HFFc6 (cell line): ENCODE results near the gene YKT6. TPM values are rescaled to one million over a fixed set of nuclear protein-coding genes. Genes with fewer than 3 reads are reported as not detected.

Experiments
- DNase-seq: peaks from one replicate; pipeline ENCODE4 v3.0.0-alpha.2; 2018
- H3K27ac Mint-ChIP-seq: 2 replicates; pipeline ENCODE4 v1.8.0; 2020; ENCODE audit warnings: mild to moderate bottlenecking, mixed read lengths
- H3K27me3 Mint-ChIP-seq: 2 replicates; pipeline ENCODE4 v1.8.0; 2021; ENCODE audit warnings: mild to moderate bottlenecking, moderate library complexity, mixed read lengths; ENCODE audit not compliant: insufficient read depth
- H3K36me3 Mint-ChIP-seq: 2 replicates; pipeline ENCODE4 v1.8.0; 2021; ENCODE audit warnings: low read depth, mixed read lengths
- H3K4me1 Mint-ChIP-seq: 2 replicates; pipeline ENCODE4 v1.8.0; 2020; ENCODE audit warnings: low read depth, mixed read lengths
- H3K4me3 Mint-ChIP-seq: 2 replicates; pipeline ENCODE4 v1.8.0; 2020; ENCODE audit warnings: mild to moderate bottlenecking, moderate library complexity, mixed read lengths
- H3K9me3 Mint-ChIP-seq: 2 replicates; pipeline ENCODE4 v1.8.0; 2020; ENCODE audit warnings: mild to moderate bottlenecking, mixed read lengths
- CTCF ChIP-seq: fragments of 200-600 bp; sonication (generic); IDR thresholded peaks from 2 replicates; pipeline ENCODE4 v1.5.0; 2021; ENCODE audit warnings: antibody characterized with exemption, mild to moderate bottlenecking
- total RNA-seq, 6 experiments: library from RNA; stranded (reverse); fragmentation: NEBNext Ultra II Directional; extraction: Animal tissue kit (Norgen Biotek cat#: 25700); gene quantifications; 2 replicates in 1 of 6; 3 replicates in 5 of 6; pipeline ENCODE4 v1.2.3, GENCODE V29; 2021

The YKT6 gene
- total RNA-seq, 6 experiments from 2014 or later = 155 to 174 (median 167) TPM

DNA sequence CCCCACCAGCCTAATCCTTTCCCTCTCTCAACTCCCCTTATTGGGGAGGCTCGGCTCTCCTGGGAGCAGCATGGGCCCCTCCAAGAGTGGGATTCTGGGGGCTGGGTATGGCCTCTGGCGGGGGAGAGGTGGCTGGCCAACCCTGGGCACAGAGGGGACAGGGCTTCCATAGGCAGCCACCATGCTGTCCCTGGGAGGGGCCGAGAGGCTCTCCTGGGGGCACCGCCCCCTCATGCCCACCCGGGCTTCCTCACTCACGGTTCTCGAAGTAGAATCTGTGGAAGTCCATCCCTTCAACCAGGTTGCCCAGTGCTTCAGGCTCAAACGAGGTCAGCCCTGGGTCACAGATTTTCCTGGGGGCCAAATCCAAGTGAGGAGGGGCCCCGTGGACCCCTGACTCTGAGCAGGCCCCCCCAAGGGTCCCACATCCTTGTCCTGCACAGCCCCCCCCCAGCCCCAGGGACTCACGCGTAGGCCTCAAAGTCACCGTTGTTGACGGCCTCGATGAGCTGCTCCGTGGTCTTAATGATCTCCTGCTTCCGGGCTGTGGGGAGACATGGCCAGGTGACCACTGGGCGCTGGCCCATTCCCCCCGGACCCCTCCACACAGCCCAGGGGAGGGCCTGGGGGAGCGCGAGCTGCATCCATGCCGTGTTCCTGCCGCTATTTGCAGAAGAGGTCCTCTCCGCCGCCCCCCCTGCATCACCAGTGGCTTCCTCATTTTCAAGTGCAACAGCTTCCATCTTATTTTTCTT lies 19.8 kb downstream of the YKT6 start:
- no peaks in the 10 kb centered on the region for H3K9me3 Mint-ChIP-seq
- peaks cover 11% of the 10 kb centered on the region; the same call in 1 of the 2 replicates for H3K27me3 Mint-ChIP-seq
- DNase-seq = no peak
- no peak overlapping the region for H3K4me3 Mint-ChIP-seq
- TF ChIP-seq CTCF = no peak
- H3K4me1 Mint-ChIP-seq = no peaks in the 10 kb centered on the region
- no peak overlapping the region for H3K27ac Mint-ChIP-seq
- no peaks in the 10 kb centered on the region for H3K36me3 Mint-ChIP-seq

- Mint-ChIP-seq H3K9me3 (no peaks in the 10 kb centered on the region), H3K27ac (no peak overlapping the region), H3K4me1 (no peaks in the 10 kb centered on the region), H3K27me3 (peaks cover 18% of the 10 kb centered on the region), H3K4me3 (no peak overlapping the region), H3K36me3 (no peaks in the 10 kb centered on the region)
- TF ChIP-seq CTCF = peak; percentile 35; the same call in 1 of the 2 replicates
- DNase-seq = no peak
These were observed 20.5 kb downstream of the YKT6 start for GRCh38 chr7:44221231-44221791.

DNA sequence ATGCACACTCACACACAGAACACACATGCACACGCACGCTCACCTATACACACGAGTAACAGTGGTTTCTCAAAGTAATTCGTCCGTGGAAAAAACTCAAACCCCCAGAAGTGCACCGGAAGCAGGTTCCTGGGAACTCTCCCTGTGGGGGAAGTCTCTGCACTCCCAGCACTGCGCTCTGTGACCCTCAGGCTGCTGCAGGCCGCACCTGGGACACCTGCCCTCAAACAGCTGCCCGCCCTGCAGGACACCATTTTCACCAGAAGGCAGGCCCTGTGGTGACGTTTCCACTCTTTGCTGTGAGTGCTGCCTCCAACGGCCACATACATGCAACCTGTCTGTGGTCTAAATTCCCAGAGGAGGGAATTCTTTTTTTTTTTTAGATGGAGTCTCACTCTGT lies 21.3 kb downstream of the YKT6 start:
- Mint-ChIP-seq H3K4me3 (no peak overlapping the region), H3K9me3 (no peaks in the 10 kb centered on the region), H3K27ac (no peak overlapping the region), H3K36me3 (no peaks in the 10 kb centered on the region), H3K27me3 (peaks cover 18% of the 10 kb centered on the region), H3K4me1 (no peaks in the 10 kb centered on the region)
- TF ChIP-seq CTCF = no peak
- DNase-seq = no peak

DNA sequence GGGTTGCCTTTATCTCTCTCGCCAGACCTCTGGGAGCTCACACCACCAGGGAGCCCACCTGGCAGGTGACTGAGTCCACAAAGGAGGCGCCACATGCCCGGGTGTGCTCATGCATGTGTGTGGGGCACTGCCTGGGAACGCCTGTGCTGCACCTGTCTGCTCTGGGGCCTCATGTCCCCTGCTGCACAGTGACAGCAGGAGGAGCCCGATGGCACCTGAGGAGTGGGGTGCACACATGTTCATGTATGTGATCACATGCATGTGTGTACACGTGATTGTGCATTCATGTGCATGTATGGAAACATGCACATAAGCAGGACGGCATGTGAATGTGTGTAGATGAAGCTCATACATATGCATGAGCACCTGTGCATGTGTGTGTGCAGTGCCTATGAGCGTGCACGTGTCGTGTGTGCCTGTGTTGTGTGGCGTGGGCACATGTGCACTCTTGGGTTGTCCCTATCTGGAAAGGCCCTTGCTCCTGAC lies 22.0 kb downstream of the YKT6 start:
- no peak for DNase-seq
- H3K27ac Mint-ChIP-seq = no peak overlapping the region
- H3K9me3 Mint-ChIP-seq = no peaks in the 10 kb centered on the region
- H3K36me3 Mint-ChIP-seq = no peaks in the 10 kb centered on the region
- peaks cover 18% of the 10 kb centered on the region for H3K27me3 Mint-ChIP-seq
- H3K4me3 Mint-ChIP-seq = no peak overlapping the region
- no peaks in the 10 kb centered on the region for H3K4me1 Mint-ChIP-seq
- no peak for TF ChIP-seq CTCF

- H3K4me3 Mint-ChIP-seq = no peak overlapping the region
- H3K36me3 Mint-ChIP-seq = no peaks in the 10 kb centered on the region
- peaks cover 18% of the 10 kb centered on the region for H3K27me3 Mint-ChIP-seq
- no peak overlapping the region for H3K27ac Mint-ChIP-seq
- H3K9me3 Mint-ChIP-seq = no peaks in the 10 kb centered on the region
- DNase-seq = no peak
- H3K4me1 Mint-ChIP-seq = no peaks in the 10 kb centered on the region
- TF ChIP-seq CTCF = no peak
These were observed 22.7 kb downstream of the YKT6 start for GRCh38 chr7:44223362-44224079.
